Keratinocyte (primary cell): ENCODE measurements around the gene ZFP91. TPM values are rescaled to one million over a fixed set of nuclear protein-coding genes. Genes with fewer than 3 reads are reported as not detected.
"Not testable (repeated sequence)": the region's sequence is repeated elsewhere in the genome, so short reads cannot be mapped to it uniquely, and the experiment has no call there.

ENCODE experiments used
- DNase-seq: peaks from one replicate; pipeline ENCODE4 v3.0.0-alpha.2; 2011; ENCODE audit warnings: low read depth, missing footprints, low spot score
- FAIRE-seq: peaks from 2 replicates; lab custom pipeline; 2011; peaks lifted over from hg19 to GRCh38; lab: Jason Lieb, UNC
- H2AFZ ChIP-seq: 2 replicates; pipeline ENCODE4 v1.6.0; 2012; ENCODE audit warnings: low read length, control low read depth, inconsistent platforms; ENCODE audit not compliant: control insufficient read depth
- H3K27ac ChIP-seq: 2 replicates; pipeline ENCODE4 v1.5.1; 2011; ENCODE audit warnings: low read length; ENCODE audit not compliant: control insufficient read depth, insufficient read depth
- H3K27me3 ChIP-seq: 3 replicates; pipeline ENCODE4 v1.6.0; 2011; ENCODE audit warnings: low read length; ENCODE audit not compliant: control insufficient read depth, insufficient read depth; ENCODE audit errors: extremely low read depth
- H3K36me3 ChIP-seq, 2 experiments: 2 replicates in 1 of 2; 3 replicates in 1 of 2; pipeline ENCODE4 v1.5.1; 2011; ENCODE audit warnings: low read length in 2 of 2, mild to moderate bottlenecking in 1 of 2; ENCODE audit not compliant: control insufficient read depth in 2 of 2, insufficient read depth in 2 of 2; ENCODE audit errors: extremely low read depth in 1 of 2
- H3K4me1 ChIP-seq: 3 replicates; pipeline ENCODE4 v1.5.1; 2011; ENCODE audit warnings: low read length; ENCODE audit not compliant: control insufficient read depth, insufficient read depth; ENCODE audit errors: extremely low read depth
- H3K4me2 ChIP-seq: 3 replicates; pipeline ENCODE4 v1.6.0; 2011; ENCODE audit warnings: low read depth, low read length; ENCODE audit not compliant: control insufficient read depth, insufficient read depth; ENCODE audit errors: extremely low read depth
- H3K4me3 ChIP-seq, 3 experiments: fragments of 200-600 bp in 1 of 3; sonication (generic) in 1 of 3; 2 replicates in 2 of 3; 3 replicates in 1 of 3; pipeline ENCODE4 v1.5.1; 2011 to 2016; ENCODE audit warnings: low read length in 3 of 3, mild to moderate bottlenecking in 3 of 3, control low read depth in 2 of 3, inconsistent platforms in 1 of 3, low read depth in 1 of 3, mixed read lengths in 1 of 3, mixed run types in 1 of 3, moderate library complexity in 1 of 3; ENCODE audit not compliant: control insufficient read depth in 2 of 3, insufficient read depth in 2 of 3; ENCODE audit errors: extremely low read depth in 1 of 3
- H3K79me2 ChIP-seq: 2 replicates; pipeline ENCODE4 v1.6.0; 2012; ENCODE audit warnings: low read length; ENCODE audit not compliant: control insufficient read depth, insufficient read depth
- H3K9ac ChIP-seq: 3 replicates; pipeline ENCODE4 v1.6.0; 2011; ENCODE audit warnings: low read length; ENCODE audit not compliant: control insufficient read depth, insufficient read depth; ENCODE audit errors: extremely low read depth
- H3K9me1 ChIP-seq: 3 replicates; pipeline ENCODE4 v1.6.0; 2011; ENCODE audit warnings: low read length; ENCODE audit not compliant: control insufficient read depth, insufficient read depth; ENCODE audit errors: extremely low read depth
- H3K9me3 ChIP-seq: 2 replicates; pipeline ENCODE4 v1.5.1; 2012; ENCODE audit warnings: low read depth, low read length; ENCODE audit not compliant: control insufficient read depth
- H4K20me1 ChIP-seq: 3 replicates; pipeline ENCODE4 v1.6.0; 2011; ENCODE audit warnings: low read length; ENCODE audit not compliant: control insufficient read depth, insufficient read depth; ENCODE audit errors: extremely low read depth
- CTCF ChIP-seq, 3 experiments: IDR thresholded peaks in 1 of 3; conservative IDR thresholded peaks in 1 of 3; optimal IDR thresholded peaks in 1 of 3; 2 replicates in 2 of 3; 3 replicates in 1 of 3; pipeline versions ENCODE3 to v1.5.1; 2011; ENCODE audit warnings: low read length in 3 of 3, mild to moderate bottlenecking in 3 of 3, moderate library complexity in 2 of 3, control low read depth in 1 of 3, inconsistent platforms in 1 of 3; ENCODE audit not compliant: insufficient read depth in 2 of 3; ENCODE audit errors: extremely low read depth in 1 of 3
- EZH2 ChIP-seq: IDR thresholded peaks from one replicate; pipeline ENCODE4 v1.6.1; 2012; ENCODE audit warnings: inconsistent platforms, mild to moderate bottlenecking, low read length, moderate library complexity
- dilution Hi-C: fragments of 300-500 bp; cut with MboI; formaldehyde crosslinking; loops from one replicate; pipeline ENCODE4 v1.7.0; 2020; ENCODE audit warnings: low sequenced_read_pairs; ENCODE audit not compliant: extremely low pct_ligation_motif_present
- polyA plus RNA-seq, 5 experiments: library from polyadenylated mRNA; depleted of rRNA in 3 of 5; stranded (reverse) in 3 of 5; stranded (forward) in 1 of 5; unstranded in 1 of 5; fragments of >200 nt; gene quantifications; 1 replicate in 1 of 5; 2 replicates in 3 of 5; 3 replicates in 1 of 5; pipeline versions ENCODE4 v1.2.1 to v1.2.3, GENCODE V29; 2011 to 2012; ENCODE audit warnings: missing spikeins in 2 of 5, low read depth in 1 of 5, low replicate concordance in 1 of 5

Gene ZFP91
- polyA plus RNA-seq, 1 donor (not counting 4 experiments of a cell fraction or from before 2014, with no cell fraction given): 45.6 TPM

- Histone ChIP-seq H3K36me3 (no peaks in the 10 kb centered on the region), H3K79me2 (peaks cover 11% of the 10 kb centered on the region), H3K9ac (no peak overlapping the region), H3K27ac (no peak overlapping the region), H3K4me3 (no peak overlapping the region), H3K4me2 (no peak overlapping the region), H3K9me3 (no peaks in the 10 kb centered on the region), H3K9me1 (no peaks in the 10 kb centered on the region), H3K4me1 (no peaks in the 10 kb centered on the region), H3K27me3 (no peaks in the 10 kb centered on the region), H4K20me1 (no peaks in the 10 kb centered on the region), H2AFZ (no peak overlapping the region)
- dilution Hi-C loops: no loop called here
- TF ChIP-seq CTCF (optimal IDR thresholded peaks at IDR 0.05 in 1 of 3, IDR thresholded peaks at IDR 0.05 in 1 of 3, conservative IDR thresholded peaks at IDR 0.05 in 1 of 3; ENCODE audit: extremely low read depth in 1 of 3, insufficient read depth in 2 of 3, low read length in 3 of 3) (no peak), EZH2 (no peak)
- DNase-seq: no peak
- FAIRE-seq: no peak
Observed at GRCh38 chr11:58564231-58564630, 14.6 kb upstream of the ZFP91 start.

- H3K9me3 ChIP-seq: no peaks in the 10 kb centered on the region
- H3K4me3 ChIP-seq: no peak overlapping the region
- TF ChIP-seq CTCF (optimal IDR thresholded peaks at IDR 0.05 in 1 of 3, IDR thresholded peaks at IDR 0.05 in 1 of 3, conservative IDR thresholded peaks at IDR 0.05 in 1 of 3; ENCODE audit: extremely low read depth in 1 of 3, insufficient read depth in 2 of 3, low read length in 3 of 3): peak; percentile 65 to 80 (median 76)
- TF ChIP-seq EZH2: no peak
- H3K36me3 ChIP-seq: peaks cover 0 to 5% of the 10 kb centered on the region in 2 experiments
- dilution Hi-C loops: no loop called here
- H3K27me3 ChIP-seq: no peaks in the 10 kb centered on the region
- DNase-seq (no peak), FAIRE-seq (no peak)
- no peak overlapping the region for H3K4me2 ChIP-seq
- H3K79me2 ChIP-seq: peaks cover 23% of the 10 kb centered on the region
- no peak overlapping the region for H2AFZ ChIP-seq
- no peaks in the 10 kb centered on the region for H4K20me1 ChIP-seq
- peaks cover 5% of the 10 kb centered on the region for H3K4me1 ChIP-seq
- no peak overlapping the region for H3K9ac ChIP-seq
- no peaks in the 10 kb centered on the region for H3K9me1 ChIP-seq
- no peak overlapping the region for H3K27ac ChIP-seq
Observed at GRCh38 chr11:58567889-58568512, 10.9 kb upstream of the ZFP91 start.

- peaks cover 49% of the 10 kb centered on the region for H3K4me1 ChIP-seq
- peak overlapping the region; percentile 91 for H3K4me2 ChIP-seq
- peak overlapping the region; percentile 100 for H3K27ac ChIP-seq
- peak overlapping the region in 2 of 3 experiments; percentile 24 to 45 for H3K4me3 ChIP-seq
- FAIRE-seq, H4K20me1 ChIP-seq, H3K9me3 ChIP-seq, H3K27me3 ChIP-seq, H2AFZ ChIP-seq, H3K36me3 ChIP-seq, H3K9me1 ChIP-seq, dilution Hi-C loops, DNase-seq: not testable (repeated sequence)
- H3K79me2 ChIP-seq: peaks cover 24% of the 10 kb centered on the region
- peak overlapping the region; percentile 71 for H3K9ac ChIP-seq
Observed at GRCh38 chr11:58572906-58573305, 6.0 kb upstream of the ZFP91 start.
